Astrocyte (in vitro differentiated cells and primary cell): ENCODE data around the gene SMIM20. TPM values are rescaled to one million over a fixed set of nuclear protein-coding genes. Genes with fewer than 3 reads are reported as not detected.
A peak's percentile ranks its signal among the peaks of the same experiment; 100 is the strongest.

Experiments used
- DNase-seq: peaks from one replicate; pipeline ENCODE4 v3.0.0-alpha.2; 2010; ENCODE audit warnings: low read depth
- FAIRE-seq: peaks from 2 replicates; lab custom pipeline; 2011; peaks lifted over from hg19 to GRCh38; lab: Jason Lieb, UNC
- H2AFZ ChIP-seq: 2 replicates; pipeline ENCODE4 v1.6.0; 2012; ENCODE audit warnings: low read depth, low read length, inconsistent platforms
- H3K27ac ChIP-seq: 2 replicates; pipeline ENCODE4 v1.5.1; 2011; ENCODE audit warnings: low read depth, low read length, inconsistent platforms
- H3K27me3 ChIP-seq: 2 replicates; pipeline ENCODE4 v1.6.0; 2011; ENCODE audit warnings: low read length, inconsistent platforms; ENCODE audit not compliant: insufficient read depth
- H3K36me3 ChIP-seq: 2 replicates; pipeline ENCODE4 v1.5.1; 2011; ENCODE audit warnings: low read length, inconsistent platforms; ENCODE audit not compliant: insufficient read depth
- H3K4me1 ChIP-seq: 2 replicates; pipeline ENCODE4 v1.5.1; 2011; ENCODE audit warnings: low read length, inconsistent platforms; ENCODE audit not compliant: insufficient read depth
- H3K4me2 ChIP-seq: 2 replicates; pipeline ENCODE4 v1.6.0; 2012; ENCODE audit warnings: low read length, inconsistent platforms
- H3K4me3 ChIP-seq: 2 replicates; pipeline ENCODE4 v1.5.1; 2011; ENCODE audit warnings: low read depth, mild to moderate bottlenecking, low read length, inconsistent platforms; ENCODE audit not compliant: insufficient read depth
- H3K79me2 ChIP-seq: 2 replicates; pipeline ENCODE4 v1.6.0; 2012; ENCODE audit warnings: mild to moderate bottlenecking, low read length, inconsistent platforms; ENCODE audit not compliant: insufficient read depth
- H3K9ac ChIP-seq: 2 replicates; pipeline ENCODE4 v1.6.0; 2012; ENCODE audit warnings: mild to moderate bottlenecking, low read length, inconsistent platforms
- H3K9me3 ChIP-seq: 2 replicates; pipeline ENCODE4 v1.5.1; 2012; ENCODE audit warnings: low read depth, mild to moderate bottlenecking, low read length, inconsistent platforms; ENCODE audit not compliant: insufficient read depth
- H4K20me1 ChIP-seq: 2 replicates; pipeline ENCODE4 v1.6.0; 2012; ENCODE audit warnings: low read length, inconsistent platforms; ENCODE audit not compliant: insufficient read depth
- H3K27ac Mint-ChIP-seq: one replicate; pipeline ENCODE4 v1.8.0; 2021; ENCODE audit warnings: mild to moderate bottlenecking, mixed read lengths; ENCODE audit not compliant: unreplicated experiment
- H3K27me3 Mint-ChIP-seq: one replicate; pipeline ENCODE4 v1.8.0; 2021; ENCODE audit warnings: low read depth, mixed read lengths; ENCODE audit not compliant: unreplicated experiment
- H3K36me3 Mint-ChIP-seq: one replicate; pipeline ENCODE4 v1.8.0; 2021; ENCODE audit warnings: low read depth, mixed read lengths; ENCODE audit not compliant: unreplicated experiment
- H3K4me1 Mint-ChIP-seq: one replicate; pipeline ENCODE4 v1.8.0; 2021; ENCODE audit warnings: low read depth, mixed read lengths; ENCODE audit not compliant: unreplicated experiment
- H3K4me3 Mint-ChIP-seq: one replicate; pipeline ENCODE4 v1.8.0; 2021; ENCODE audit warnings: mild to moderate bottlenecking, moderate library complexity, mixed read lengths; ENCODE audit not compliant: unreplicated experiment
- H3K9me3 Mint-ChIP-seq: one replicate; pipeline ENCODE4 v1.8.0; 2021; ENCODE audit warnings: mild to moderate bottlenecking, mixed read lengths; ENCODE audit not compliant: unreplicated experiment
- EZH2 ChIP-seq: IDR thresholded peaks from 2 replicates; pipeline ENCODE4 v1.6.1; 2012; ENCODE audit warnings: mild to moderate bottlenecking, low read length, inconsistent platforms; ENCODE audit not compliant: insufficient read depth
- total RNA-seq: library from RNA; stranded (reverse); gene quantifications from 2 replicates; pipeline ENCODE4 v1.2.1, GENCODE V29; 2021
- TF ChIP-seq, protein P1 (sequence below): IDR thresholded peaks from 2 replicates; pipeline ENCODE4 v1.5.1; 2011; ENCODE audit warnings: low read depth, mild to moderate bottlenecking, inconsistent platforms, low read length, moderate library complexity; ENCODE audit not compliant: insufficient read depth

SMIM20 gene
- total RNA-seq, 1 donor from 2014 or later = 19.4 TPM

DNA sequence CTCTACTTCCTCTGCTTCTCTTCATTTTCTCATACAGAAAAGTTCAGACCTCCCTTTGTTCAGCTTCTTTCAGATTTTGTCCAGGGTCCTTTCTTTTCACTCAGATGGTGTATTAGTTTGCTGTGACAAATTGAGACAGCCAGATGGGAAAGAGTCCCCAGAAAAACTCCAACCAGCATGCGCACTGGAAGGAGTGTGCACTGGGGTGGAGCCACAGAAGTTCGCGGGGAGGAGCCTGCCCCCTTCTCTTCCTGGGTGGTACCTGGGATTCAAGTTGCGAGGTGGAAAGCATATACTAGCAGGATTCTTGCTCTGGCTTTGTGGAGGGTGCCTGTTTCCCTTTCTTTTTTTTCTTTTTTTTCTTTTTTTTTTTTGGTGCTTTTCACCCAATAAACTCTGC lies 51.6 kb downstream of the SMIM20 start:
- H3K79me2 ChIP-seq = no peaks in the 10 kb centered on the region
- FAIRE-seq (no peak), DNase-seq (no peak)
- H2AFZ ChIP-seq = no peak overlapping the region
- Mint-ChIP-seq H3K27ac (no peak overlapping the region), H3K4me1 (peaks cover 16% of the 10 kb centered on the region), H3K4me3 (no peak overlapping the region), H3K9me3 (peaks cover 3% of the 10 kb centered on the region), H3K36me3 (no peaks in the 10 kb centered on the region), H3K27me3 (no peaks in the 10 kb centered on the region)
- peaks cover 6% of the 10 kb centered on the region for H3K4me1 ChIP-seq
- no peak overlapping the region for H3K27ac ChIP-seq
- no peaks in the 10 kb centered on the region for H4K20me1 ChIP-seq
- H3K4me2 ChIP-seq = no peak overlapping the region
- H3K4me3 ChIP-seq = no peak overlapping the region
- no peaks in the 10 kb centered on the region for H3K27me3 ChIP-seq
- H3K9ac ChIP-seq = no peak overlapping the region
- TF ChIP-seq, protein P1, sequence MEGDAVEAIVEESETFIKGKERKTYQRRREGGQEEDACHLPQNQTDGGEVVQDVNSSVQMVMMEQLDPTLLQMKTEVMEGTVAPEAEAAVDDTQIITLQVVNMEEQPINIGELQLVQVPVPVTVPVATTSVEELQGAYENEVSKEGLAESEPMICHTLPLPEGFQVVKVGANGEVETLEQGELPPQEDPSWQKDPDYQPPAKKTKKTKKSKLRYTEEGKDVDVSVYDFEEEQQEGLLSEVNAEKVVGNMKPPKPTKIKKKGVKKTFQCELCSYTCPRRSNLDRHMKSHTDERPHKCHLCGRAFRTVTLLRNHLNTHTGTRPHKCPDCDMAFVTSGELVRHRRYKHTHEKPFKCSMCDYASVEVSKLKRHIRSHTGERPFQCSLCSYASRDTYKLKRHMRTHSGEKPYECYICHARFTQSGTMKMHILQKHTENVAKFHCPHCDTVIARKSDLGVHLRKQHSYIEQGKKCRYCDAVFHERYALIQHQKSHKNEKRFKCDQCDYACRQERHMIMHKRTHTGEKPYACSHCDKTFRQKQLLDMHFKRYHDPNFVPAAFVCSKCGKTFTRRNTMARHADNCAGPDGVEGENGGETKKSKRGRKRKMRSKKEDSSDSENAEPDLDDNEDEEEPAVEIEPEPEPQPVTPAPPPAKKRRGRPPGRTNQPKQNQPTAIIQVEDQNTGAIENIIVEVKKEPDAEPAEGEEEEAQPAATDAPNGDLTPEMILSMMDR = no peak
- no peak for TF ChIP-seq EZH2
- no peaks in the 10 kb centered on the region for H3K36me3 ChIP-seq
- H3K9me3 ChIP-seq = no peaks in the 10 kb centered on the region

DNA sequence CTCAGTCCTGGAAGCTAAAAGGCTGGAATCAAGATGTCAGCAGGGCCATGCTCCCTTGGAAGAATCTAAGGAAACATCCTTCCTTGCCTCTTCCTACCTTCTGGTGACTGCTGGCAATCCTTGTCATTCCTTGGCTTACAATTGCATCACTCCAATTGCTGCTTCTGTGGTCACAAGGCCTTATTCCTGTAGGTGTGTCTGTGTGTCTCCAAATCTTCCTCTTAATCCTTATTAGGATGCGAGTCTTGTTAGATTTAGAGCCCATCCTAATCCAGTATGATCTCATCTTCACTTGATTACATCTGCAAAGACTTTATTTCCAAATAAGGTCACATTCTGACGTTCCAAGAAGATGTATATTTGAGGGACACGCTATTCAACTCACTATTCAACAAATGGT lies 52.2 kb downstream of the SMIM20 start:
- H3K36me3 Mint-ChIP-seq = no peaks in the 10 kb centered on the region

More for the DNA sequence above, 52.2 kb downstream of the SMIM20 start:
- Histone ChIP-seq H3K4me2 (no peak overlapping the region), H3K27me3 (no peaks in the 10 kb centered on the region), H4K20me1 (no peaks in the 10 kb centered on the region), H3K9me3 (no peaks in the 10 kb centered on the region), H3K9ac (no peak overlapping the region), H3K79me2 (no peaks in the 10 kb centered on the region), H3K4me1 (peaks cover 10% of the 10 kb centered on the region), H3K27ac (no peak overlapping the region), H2AFZ (no peak overlapping the region), H3K4me3 (no peak overlapping the region), H3K36me3 (no peaks in the 10 kb centered on the region)
- no peak overlapping the region for H3K4me3 Mint-ChIP-seq
- H3K4me1 Mint-ChIP-seq = peaks cover 16% of the 10 kb centered on the region
- DNase-seq (peak; percentile 25), FAIRE-seq (no peak)
- peaks cover 3% of the 10 kb centered on the region for H3K9me3 Mint-ChIP-seq
- TF ChIP-seq EZH2 = no peak
- TF ChIP-seq, protein P1 = no peak
- no peaks in the 10 kb centered on the region for H3K27me3 Mint-ChIP-seq
- H3K27ac Mint-ChIP-seq = no peak overlapping the region
